Measurements from ENCODE around the gene KHDC4. TPM values are rescaled to one million over a fixed set of nuclear protein-coding genes. Genes with fewer than 3 reads are reported as not detected.

Gene KHDC4
- total RNA-seq, 4 donors from 2014 or later, result 28.8 to 139 (median 64.2) TPM

DNA sequence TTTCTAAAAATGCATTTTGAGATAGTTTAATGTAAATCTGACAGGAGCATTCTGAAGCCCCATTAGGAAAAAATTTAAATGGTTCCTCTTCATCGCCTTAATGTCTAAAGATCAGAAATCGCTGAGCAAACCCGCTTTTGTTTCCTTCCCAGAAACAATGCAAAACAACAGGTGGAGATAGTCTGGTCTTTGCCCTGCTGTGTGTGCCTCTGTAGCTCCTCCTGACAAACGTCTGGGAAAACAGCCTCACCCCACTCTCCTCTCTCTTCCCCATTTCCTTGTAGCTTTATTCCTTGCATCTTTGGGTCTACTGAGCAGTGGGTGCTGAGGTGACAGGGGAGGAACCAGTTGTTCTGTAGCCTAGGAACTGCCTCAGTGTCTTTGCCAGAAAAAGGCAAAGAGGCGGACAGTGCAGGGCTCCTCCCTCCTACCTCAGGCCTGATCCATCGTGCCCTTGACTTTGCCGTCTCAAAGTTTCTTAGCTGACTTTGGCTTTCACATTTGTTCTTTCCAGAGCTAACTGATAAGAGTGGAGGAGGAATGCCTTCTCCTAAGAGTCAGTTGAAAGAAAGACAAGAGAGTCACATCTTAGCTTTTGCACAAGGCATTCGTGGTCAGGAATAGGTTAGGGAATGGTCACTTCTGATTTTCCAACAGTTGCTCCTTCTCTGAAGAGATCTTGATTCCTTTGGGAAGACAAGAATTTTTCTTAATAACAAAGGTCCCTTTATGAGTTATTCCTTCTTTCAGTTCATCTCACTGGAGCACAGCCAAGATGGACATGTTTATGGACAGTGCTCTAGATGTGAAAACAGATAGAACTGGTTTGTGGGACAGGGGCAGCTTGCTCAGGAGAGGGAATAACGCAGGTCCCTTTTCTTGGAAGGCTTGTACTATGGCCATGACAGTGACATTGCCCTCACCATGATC lies 49.9 kb downstream of the KHDC4 start:
- TF ChIP-seq POLR2A (IDR thresholded peaks at IDR 0.05) (no peak), CTCF (IDR thresholded peaks at IDR 0.05) (no peak)
- H3K27me3 ChIP-seq, result no peaks in the 10 kb centered on the region
- H3K36me3 ChIP-seq, result no peaks in the 10 kb centered on the region
- H3K27ac ChIP-seq, result no peak overlapping the region
- intact Hi-C loops (cut with DNase I; ENCODE audit: low total_unique reads), result no loop called here
- no peak for DNase-seq
- H3K9me3 ChIP-seq, result no peaks in the 10 kb centered on the region
- H3K4me1 ChIP-seq, result no peaks in the 10 kb centered on the region
- H3K4me3 ChIP-seq, result no peak overlapping the region

DNA sequence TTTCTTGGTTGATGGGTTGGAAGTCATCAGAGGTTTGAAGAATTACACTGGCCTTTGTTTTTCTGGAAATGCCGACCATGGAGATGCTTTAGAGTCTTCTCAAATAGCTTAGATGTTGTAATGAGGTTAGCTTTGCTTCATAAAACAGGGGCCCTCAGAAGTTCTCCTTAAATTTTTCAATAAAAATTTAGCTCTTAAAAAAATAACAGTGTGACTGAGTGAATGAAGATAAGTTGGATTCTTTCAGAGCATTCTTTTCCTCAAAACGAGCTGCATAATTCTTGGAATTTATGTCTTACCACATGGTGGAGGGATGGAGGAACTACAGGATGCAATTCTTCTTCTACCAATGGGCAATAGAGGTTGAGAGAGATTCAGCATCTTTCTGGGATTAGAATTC lies 51.4 kb downstream of the KHDC4 start:
- Histone ChIP-seq H3K36me3 (no peaks in the 10 kb centered on the region), H3K9me3 (no peaks in the 10 kb centered on the region), H3K4me3 (no peak overlapping the region), H3K4me1 (no peaks in the 10 kb centered on the region), H3K27me3 (no peaks in the 10 kb centered on the region), H3K27ac (no peak overlapping the region)
- no peak for DNase-seq
- TF ChIP-seq CTCF (IDR thresholded peaks at IDR 0.05) (no peak), POLR2A (IDR thresholded peaks at IDR 0.05) (no peak)
- intact Hi-C loops (cut with DNase I; ENCODE audit: low total_unique reads), result no loop called here

DNA sequence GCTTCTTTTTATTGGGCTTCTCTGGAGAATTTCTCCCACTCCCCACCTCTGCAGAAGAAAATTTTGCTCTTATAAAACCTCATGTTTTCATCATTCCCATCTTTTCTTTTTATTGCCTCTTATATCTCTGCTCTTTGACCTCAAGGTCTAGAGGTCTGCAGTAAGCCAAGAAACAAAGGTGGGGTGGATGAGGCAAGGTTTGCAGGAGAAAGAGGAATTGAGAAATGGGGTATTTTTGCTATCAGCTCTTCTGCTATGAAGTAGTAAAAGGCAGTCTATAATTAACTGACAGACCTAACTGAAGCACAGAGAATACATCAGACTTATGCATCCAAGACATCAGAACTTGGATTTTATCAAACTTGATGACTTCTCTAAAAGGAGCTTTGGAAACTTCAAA lies 52.0 kb downstream of the KHDC4 start:
- TF ChIP-seq CTCF (IDR thresholded peaks at IDR 0.05), result no peak
- no peak for TF ChIP-seq POLR2A (IDR thresholded peaks at IDR 0.05)
- no peaks in the 10 kb centered on the region for H3K27me3 ChIP-seq
- no peak overlapping the region for H3K4me3 ChIP-seq
- intact Hi-C loops (cut with DNase I; ENCODE audit: low total_unique reads), result no loop called here
- no peaks in the 10 kb centered on the region for H3K36me3 ChIP-seq
- no peak for DNase-seq
- H3K9me3 ChIP-seq, result no peaks in the 10 kb centered on the region
- no peak overlapping the region for H3K27ac ChIP-seq
- H3K4me1 ChIP-seq, result no peaks in the 10 kb centered on the region

DNA sequence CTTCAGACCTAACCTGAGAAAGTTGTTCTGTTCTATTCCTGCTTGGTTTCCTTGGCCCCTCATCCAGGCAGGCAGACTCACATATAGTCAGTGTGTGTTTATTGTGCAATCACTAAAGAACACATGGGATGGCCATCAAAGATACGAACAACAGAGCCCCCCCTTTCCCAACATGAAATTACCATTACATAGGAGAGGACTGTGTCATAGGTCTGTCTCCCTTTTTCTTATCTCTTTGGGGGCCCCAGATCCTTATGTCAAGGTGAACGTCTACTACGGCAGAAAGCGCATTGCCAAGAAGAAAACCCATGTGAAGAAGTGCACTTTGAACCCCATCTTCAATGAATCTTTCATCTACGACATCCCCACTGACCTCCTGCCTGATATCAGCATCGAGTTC lies 53.3 kb downstream of the KHDC4 start:
- intact Hi-C loops (cut with DNase I; ENCODE audit: low total_unique reads), result no loop called here
- Histone ChIP-seq H3K9me3 (no peaks in the 10 kb centered on the region), H3K27me3 (no peaks in the 10 kb centered on the region), H3K27ac (no peak overlapping the region), H3K4me3 (no peak overlapping the region), H3K4me1 (no peaks in the 10 kb centered on the region), H3K36me3 (no peaks in the 10 kb centered on the region)
- no peak for TF ChIP-seq CTCF (IDR thresholded peaks at IDR 0.05)
- TF ChIP-seq POLR2A (IDR thresholded peaks at IDR 0.05), result no peak
- DNase-seq, result no peak

DNA sequence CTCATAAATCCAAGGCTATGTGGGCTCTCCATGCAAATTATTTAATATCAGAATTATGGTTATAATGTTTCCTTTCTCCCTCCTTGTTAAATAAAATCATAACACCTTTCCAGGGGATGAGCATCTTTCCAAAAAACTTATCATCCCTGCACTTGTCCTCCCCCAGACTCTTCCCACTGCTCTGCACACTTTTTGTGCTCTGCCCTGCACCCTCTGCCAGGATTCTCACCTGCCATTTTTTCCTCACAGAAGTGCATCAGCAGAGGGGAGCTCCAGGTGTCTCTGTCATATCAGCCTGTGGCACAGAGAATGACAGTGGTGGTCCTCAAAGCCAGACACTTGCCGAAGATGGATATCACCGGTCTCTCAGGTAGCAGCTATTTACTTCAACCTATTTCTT lies 54.0 kb downstream of the KHDC4 start:
- DNase-seq, result no peak
- Histone ChIP-seq H3K27me3 (no peaks in the 10 kb centered on the region), H3K9me3 (no peaks in the 10 kb centered on the region), H3K4me1 (no peaks in the 10 kb centered on the region), H3K36me3 (no peaks in the 10 kb centered on the region), H3K4me3 (no peak overlapping the region), H3K27ac (no peak overlapping the region)
- intact Hi-C loops (cut with DNase I; ENCODE audit: low total_unique reads), result no loop called here
- TF ChIP-seq POLR2A (IDR thresholded peaks at IDR 0.05) (no peak), CTCF (IDR thresholded peaks at IDR 0.05) (no peak)

Data from uterus (tissue), 4 donors.